GM20431 (cell line): ENCODE results near the gene MGAT5.
"Not testable (repeated sequence)": the region's sequence is repeated elsewhere in the genome, so short reads cannot be mapped to it uniquely, and the experiment has no call there.

Experiments used
- in situ Hi-C: fragments of 300-500 bp; cut with MseI, MboI; formaldehyde crosslinking; loops from one replicate; pipeline ENCODE4 v1.15.0; 2020; ENCODE audit warnings: low sequenced_read_pairs; ENCODE audit not compliant: unreplicated experiment

Gene MGAT5

DNA sequence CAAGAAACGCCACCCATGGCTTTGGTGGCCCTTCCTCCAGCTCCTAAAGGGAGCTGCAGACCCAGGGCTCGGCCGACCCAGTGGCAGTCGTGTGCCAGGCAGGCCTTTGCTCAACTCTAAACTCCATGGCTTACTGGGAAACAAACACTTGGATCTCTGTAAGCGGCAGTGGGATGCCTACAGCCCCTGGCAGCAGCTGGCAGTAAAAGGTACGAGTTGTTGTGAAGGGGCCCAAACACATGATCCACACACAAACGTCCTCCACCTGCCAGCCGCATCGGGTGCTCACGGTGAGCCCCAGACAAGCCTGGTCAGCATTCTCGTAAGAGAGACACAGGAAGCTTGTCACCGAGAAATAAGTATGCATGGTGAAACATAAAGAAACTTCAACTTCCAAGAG, 214.9 kb downstream of the MGAT5 start:
- in situ Hi-C loops = loop anchor here (10.0 kb wide), 1 partner anchor 426 kb away; no protein-coding TSS in a partner anchor

- in situ Hi-C loops = loop anchor here (10.0 kb wide), 1 partner anchor 425 kb away; no protein-coding TSS in a partner anchor
These were observed 215.7 kb downstream of the MGAT5 start for GRCh38 chr2:134469516-134470115.

DNA sequence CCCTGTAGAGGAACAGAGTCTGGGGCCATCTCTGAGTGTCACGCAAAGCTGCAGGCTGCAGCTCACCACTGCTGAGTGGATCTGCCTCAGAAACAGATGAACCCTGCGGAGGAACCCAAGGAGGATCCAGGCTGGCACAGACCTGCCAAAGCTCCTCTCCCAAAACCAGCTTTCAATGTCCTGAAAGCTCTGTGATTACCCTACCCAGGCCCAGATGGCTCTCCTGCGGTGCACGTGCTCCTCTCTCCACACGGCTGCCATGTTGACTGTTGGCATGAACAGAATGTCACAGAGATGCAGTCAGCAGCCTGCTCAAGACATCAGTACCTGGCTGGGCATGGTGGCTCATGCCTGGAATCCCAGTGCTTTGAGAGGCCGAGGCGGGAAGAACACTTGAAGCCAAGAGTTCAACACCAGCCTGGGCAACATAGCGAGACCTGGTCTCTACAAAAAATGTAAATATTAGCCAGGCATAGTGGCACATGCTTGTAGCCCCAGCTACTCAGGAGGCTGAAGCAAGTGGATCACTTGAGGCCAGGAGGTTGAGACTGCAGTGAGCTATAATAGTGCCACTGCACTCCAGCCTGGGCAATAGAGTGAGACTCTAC, 216.8 kb downstream of the MGAT5 start:
- in situ Hi-C loops = no loop called here

DNA sequence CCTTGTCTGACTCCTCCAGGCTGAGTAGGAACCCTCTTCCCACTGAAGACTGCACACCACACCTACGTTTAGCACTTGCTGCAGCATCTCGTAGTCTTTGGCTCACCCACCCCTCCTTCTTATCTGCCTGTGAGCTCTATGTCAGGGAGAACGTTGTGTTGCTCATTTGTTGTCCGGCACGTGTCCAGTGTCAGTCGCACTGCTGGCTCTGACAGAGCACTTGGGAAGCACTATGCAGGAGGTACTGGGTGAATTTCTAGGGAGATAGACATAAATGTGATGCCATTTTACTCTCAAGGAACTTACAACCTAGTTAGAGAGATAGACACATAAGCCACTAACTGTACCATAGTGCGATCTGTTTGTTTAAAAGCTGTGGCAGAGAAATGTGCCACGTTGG, 223.1 kb downstream of the MGAT5 start:
- in situ Hi-C loops = not testable (repeated sequence)

GRCh38 chr2:134479696-134480330, 225.9 kb downstream of the MGAT5 start:
- in situ Hi-C loops = no loop called here

- in situ Hi-C loops = no loop called here
These were observed 228.4 kb downstream of the MGAT5 start for GRCh38 chr2:134482131-134482723.

DNA sequence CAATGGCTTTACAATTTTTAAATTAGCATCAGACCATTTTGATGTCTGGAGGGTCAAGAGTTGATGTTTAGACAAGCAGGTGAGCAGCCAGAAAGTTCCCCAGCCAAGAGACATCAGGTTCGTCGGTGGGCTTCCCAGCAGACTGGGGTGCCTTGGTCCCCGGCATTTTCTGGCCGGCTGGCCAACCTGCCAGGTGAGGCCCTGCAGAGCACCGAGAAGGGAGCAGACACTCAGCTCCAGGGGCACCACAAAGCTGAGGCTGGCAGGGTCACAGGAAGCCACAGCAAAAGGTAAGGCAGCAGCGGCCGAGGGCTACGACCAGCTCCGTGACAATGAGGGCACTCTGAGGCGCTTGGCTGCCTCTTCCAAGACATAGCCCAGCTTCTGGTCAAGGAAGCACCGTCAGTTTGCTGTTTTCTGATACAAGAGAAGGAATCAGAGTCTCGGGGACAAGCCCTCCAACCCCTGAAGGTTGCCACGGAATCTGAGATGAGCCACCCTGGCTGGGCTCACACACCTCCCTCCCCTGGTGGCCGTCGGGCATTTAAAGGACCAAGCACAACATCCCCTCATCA, 229.0 kb downstream of the MGAT5 start:
- in situ Hi-C loops = no loop called here

DNA sequence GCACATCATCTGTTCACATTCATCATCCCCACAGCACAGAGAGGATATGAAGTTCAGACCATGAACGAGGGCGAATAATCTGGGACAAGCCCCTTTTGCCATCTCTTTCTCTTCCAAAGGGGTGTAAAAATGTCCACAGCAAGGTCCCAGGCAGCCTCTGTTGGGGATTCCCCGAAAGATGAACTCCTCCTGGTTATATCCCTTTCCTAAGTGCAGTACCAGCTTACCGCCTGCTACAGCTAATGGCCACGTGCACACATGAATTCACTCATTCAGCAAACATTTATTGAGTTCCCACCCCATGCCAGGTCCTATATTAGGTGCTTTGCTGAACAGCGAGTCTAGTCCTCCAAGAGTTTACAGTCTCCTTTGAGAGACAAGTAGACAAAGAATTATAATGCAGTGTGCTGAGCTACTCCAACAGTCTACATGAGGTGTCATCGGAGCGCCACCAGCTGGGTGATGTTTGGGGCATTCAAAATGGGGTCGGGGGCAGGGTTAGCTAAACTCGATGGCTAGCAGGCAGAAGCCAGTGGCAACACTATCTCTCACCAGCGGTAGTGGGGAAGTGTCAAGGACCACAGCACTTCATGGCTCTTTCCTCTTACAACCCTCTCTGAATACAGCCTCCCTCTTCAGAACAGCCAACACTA, 236.0 kb downstream of the MGAT5 start:
- in situ Hi-C loops = no loop called here

GRCh38 chr2:134490559-134490958, 236.7 kb downstream of the MGAT5 start:
- in situ Hi-C loops = no loop called here

- in situ Hi-C loops = no loop called here
These were observed 237.2 kb downstream of the MGAT5 start for GRCh38 chr2:134491022-134491421.

DNA sequence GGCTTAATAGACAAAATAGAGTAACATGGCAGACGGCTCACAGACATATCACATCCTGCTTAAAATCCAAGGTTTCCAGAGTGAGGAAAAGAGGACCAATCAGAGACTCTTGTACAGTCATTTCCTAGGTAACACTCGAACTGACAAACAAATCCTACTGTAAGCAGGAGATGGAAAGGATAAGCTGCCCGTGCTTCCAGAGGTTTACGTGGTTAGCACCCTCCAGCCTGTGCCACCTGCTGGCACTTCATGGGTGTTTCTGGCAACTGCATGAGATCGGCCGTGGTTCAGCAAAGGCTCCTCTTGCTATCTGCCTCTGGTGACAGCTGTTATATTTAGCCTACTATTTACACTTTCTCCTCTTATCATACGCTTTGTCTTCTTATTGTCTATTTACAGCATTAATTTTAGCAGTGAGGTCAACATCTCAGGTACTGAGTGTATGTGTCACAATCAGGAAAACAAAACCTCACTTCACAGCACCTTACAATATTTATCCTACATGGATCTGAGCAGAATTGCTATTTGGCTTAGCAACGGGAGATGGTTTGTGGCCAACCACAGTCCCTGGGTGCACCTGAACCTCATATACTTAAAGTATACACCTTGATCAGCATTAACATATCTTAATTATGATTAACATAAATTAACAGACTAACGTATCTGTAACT, 238.0 kb downstream of the MGAT5 start:
- in situ Hi-C loops = no loop called here

DNA sequence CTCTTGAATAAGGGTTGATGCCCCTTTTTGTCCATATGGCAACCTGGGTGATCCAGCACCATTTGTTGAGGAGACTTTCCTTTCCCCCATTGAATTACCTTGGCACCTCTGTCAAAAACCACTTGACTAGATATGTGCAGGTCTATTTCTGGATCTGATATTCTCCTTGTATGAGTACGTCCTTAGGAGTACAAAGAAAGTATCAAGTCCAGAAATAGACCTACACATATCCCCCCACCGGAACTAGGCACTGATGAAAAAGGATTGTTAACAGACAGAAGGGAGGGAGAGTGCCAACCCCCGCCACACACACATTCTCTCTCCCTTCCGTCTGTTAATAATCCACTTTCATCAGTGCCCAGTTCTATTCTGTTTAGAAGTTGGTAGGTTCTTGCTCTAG, 239.9 kb downstream of the MGAT5 start:
- in situ Hi-C loops = no loop called here

- in situ Hi-C loops = no loop called here
These were observed 244.8 kb downstream of the MGAT5 start for GRCh38 chr2:134498654-134499053.

DNA sequence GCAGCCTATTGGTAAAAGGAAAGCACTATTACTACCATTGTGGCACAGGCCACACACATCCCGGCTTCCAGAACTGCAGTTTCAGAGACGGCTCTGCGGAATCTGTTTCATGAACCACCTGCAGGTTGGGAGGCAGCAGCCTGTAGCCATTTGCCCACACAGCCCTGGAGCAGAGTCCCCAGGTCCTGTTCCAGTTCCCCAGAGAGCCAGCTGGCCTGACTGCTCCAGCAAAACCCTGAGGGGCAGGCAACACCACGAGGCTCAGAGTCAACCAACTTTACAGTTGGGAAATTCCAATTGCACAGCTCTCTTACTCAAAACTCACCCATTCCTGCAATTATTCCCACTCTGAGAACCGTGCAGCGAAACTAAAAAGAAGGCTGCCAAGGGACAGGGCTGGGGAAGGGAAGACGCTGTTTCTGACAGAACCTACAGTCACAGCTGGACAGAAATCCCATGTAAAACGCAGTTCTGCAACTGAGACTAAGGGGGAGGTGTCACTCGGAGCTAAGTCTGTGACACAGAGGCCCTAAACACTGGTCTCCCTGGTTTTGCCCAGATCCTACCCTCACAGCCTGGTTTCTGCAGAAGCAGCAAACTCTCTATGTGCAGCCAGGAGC, 245.5 kb downstream of the MGAT5 start:
- in situ Hi-C loops = no loop called here

DNA sequence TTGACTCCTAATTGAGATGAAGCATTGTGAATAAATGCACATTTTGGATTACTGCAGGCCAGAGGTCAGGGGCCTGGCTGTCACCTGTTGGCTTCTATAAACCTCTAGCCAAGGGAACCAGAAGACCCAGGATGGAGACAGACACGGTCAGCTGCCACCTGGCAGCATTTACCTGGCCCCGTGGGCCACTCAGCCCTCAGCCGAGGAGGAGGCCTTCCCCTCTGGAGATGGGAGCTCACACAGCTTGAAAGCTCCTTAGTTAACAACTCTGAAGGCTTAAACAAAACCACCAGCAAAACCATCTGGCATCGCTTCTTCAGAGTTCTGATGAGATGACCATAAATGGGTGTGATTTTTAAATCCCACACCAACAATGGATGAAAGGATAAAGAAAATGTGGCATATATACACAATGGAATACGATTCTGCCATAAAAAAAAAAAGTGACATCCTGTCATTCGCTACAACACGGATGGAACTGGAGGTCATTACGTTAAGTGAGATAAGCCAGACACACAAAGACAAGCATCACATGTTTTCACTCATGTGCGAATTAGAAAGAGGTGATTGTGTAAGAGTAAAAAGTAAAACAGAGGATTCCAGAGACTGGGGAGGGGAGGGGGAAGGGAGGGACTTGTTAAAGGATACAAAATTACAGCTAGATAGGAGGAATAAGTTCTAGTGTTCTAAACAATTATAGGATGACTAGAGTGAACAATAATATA, 246.5 kb downstream of the MGAT5 start:
- in situ Hi-C loops = no loop called here

DNA sequence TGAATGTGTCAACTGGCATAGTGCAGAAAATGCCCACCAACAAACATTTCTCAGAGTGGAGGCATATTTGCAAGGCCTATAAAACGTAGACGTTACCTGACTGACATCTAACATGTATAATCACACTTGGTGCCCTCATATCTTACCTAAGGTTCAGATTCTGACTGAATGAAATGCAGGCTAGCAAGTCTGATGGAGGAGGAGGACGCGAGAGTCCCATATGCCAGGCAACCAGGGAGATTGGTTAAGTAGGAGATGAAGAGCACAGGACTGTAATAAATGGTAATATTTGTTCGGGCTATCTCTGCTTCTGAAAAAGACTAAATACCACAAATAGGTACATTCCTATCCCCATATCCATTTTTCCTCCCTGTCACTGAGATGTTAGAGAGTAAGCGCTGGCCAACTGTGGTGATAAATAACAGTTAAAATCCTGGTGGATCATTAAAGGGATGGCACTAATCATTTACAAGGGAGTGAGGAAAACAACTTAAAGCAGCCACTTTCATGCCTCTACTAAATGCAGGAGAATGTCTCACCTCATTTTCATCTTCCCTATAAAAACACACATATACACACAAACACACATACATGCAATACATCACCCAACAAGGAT, 247.7 kb downstream of the MGAT5 start:
- in situ Hi-C loops = no loop called here

- in situ Hi-C loops = no loop called here
These were observed 248.2 kb downstream of the MGAT5 start for GRCh38 chr2:134502104-134502503.
